Measurements from ENCODE around the gene GH1. TPM values are rescaled to one million over a fixed set of nuclear protein-coding genes. Genes with fewer than 3 reads are reported as not detected.
"Not testable (repeated sequence)": the region's sequence is repeated elsewhere in the genome, so short reads cannot be mapped to it uniquely, and the experiment has no call there.

The GH1 gene
- total and polyA plus RNA-seq, 8 donors: not detected

GRCh38 chr17:63874061-63874626 is 44.5 kb downstream of the GH1 start:
- H3K4me1 ChIP-seq; H3K9me3 ChIP-seq; DNase-seq; H3K27ac ChIP-seq; intact Hi-C loops (cut with DNase I; ENCODE audit: low total_unique reads); H3K4me3 ChIP-seq; H3K27me3 ChIP-seq; H3K36me3 ChIP-seq: not testable (repeated sequence)
- WGBS, 5 donors: 78 to 89% (median 81%) methylated on average over 3 to 7 of the region's 8 CpGs

GRCh38 chr17:63873577-63873976 is 45.1 kb downstream of the GH1 start, which contains the start of gene CSH2:
Gene CSH2 (minus strand): TSS chr17:63873677. CDS start chr17:63873614, 63 bp downstream.
- H3K27me3 ChIP-seq; H3K27ac ChIP-seq; DNase-seq; H3K4me3 ChIP-seq; H3K4me1 ChIP-seq; H3K36me3 ChIP-seq; intact Hi-C loops (cut with DNase I; ENCODE audit: low total_unique reads); H3K9me3 ChIP-seq: not testable (repeated sequence)
- WGBS, 5 donors: 72 to 95% (median 80%) methylated on average over 2 to 7 of the region's 7 CpGs

GRCh38 chr17:63871646-63872365 is 46.8 kb downstream of the GH1 start:
- H3K27me3 ChIP-seq; H3K4me3 ChIP-seq; DNase-seq; H3K36me3 ChIP-seq; H3K9me3 ChIP-seq; H3K4me1 ChIP-seq; intact Hi-C loops (cut with DNase I; ENCODE audit: low total_unique reads); H3K27ac ChIP-seq: not testable (repeated sequence)
- 91 to 97% (median 94%) methylated on average over 11 to 15 of the region's 15 CpGs for WGBS, 5 donors

GRCh38 chr17:63870292-63870665 is 48.4 kb downstream of the GH1 start:
- DNase-seq; H3K4me3 ChIP-seq; H3K27ac ChIP-seq; H3K27me3 ChIP-seq; H3K36me3 ChIP-seq; intact Hi-C loops (cut with DNase I; ENCODE audit: low total_unique reads); H3K9me3 ChIP-seq; H3K4me1 ChIP-seq: not testable (repeated sequence)
- WGBS, 5 donors: 84 to 93% (median 92%) methylated on average over 4 of the region's 4 CpGs

GRCh38 chr17:63869491-63870291 is 48.9 kb downstream of the GH1 start:
- DNase-seq; H3K9me3 ChIP-seq; H3K36me3 ChIP-seq; H3K27ac ChIP-seq; H3K4me1 ChIP-seq; H3K4me3 ChIP-seq; intact Hi-C loops (cut with DNase I; ENCODE audit: low total_unique reads); H3K27me3 ChIP-seq: not testable (repeated sequence)
- 51 to 65% (median 59%) methylated on average over 9 of the region's 9 CpGs for WGBS, 5 donors

Small RNAs within 50 kb of the gene (small RNA-seq; reads per million reads assigned to genes)
- gene AC040958.1: 0 reads per million in 4 donors
- gene AC127029.1: 0 reads per million in 4 donors
- 0 reads per million in 4 donors for gene GH1

Other genes with a start within 250 kb of the GH1 start
- gene LIMD2, start 218.7 kb downstream of the GH1 start, total RNA-seq: 10 to 100 TPM in 2 of 5 donors, 1 to 10 TPM in 3; 4.9 to 27.2 (median 9.6) TPM
- 10 to 100 TPM; 12.0 to 21.0 (median 20.2) TPM for gene LIMD2, start 218.7 kb downstream of the GH1 start, polyA plus RNA-seq
- gene STRADA, start 177.0 kb downstream of the GH1 start, total RNA-seq: 10 to 100 TPM; 15.8 to 56.2 (median 31.3) TPM
- gene STRADA, start 177.0 kb downstream of the GH1 start, polyA plus RNA-seq: 10 to 100 TPM in 2 of 3 donors, 1 to 10 TPM in 1; 9.8 to 17.7 (median 12.6) TPM
- 100 to 1,000 TPM in 2 of 5 donors, 10 to 100 TPM in 3; 38.8 to 139 (median 69.4) TPM for gene CCDC47, start 145.2 kb downstream of the GH1 start, total RNA-seq
- gene CCDC47, start 145.2 kb downstream of the GH1 start, polyA plus RNA-seq: 10 to 100 TPM; 11.5 to 34.6 (median 18.5) TPM
- gene DDX42, start 144.7 kb downstream of the GH1 start, total RNA-seq: 100 to 1,000 TPM; 182 to 346 (median 205) TPM
- 10 to 100 TPM; 42.7 to 59.9 (median 52.7) TPM for gene DDX42, start 144.7 kb downstream of the GH1 start, polyA plus RNA-seq
- 100 to 1,000 TPM in 1 of 5 donors, 10 to 100 TPM in 4; 19.2 to 177 (median 80.1) TPM for gene PSMC5, start 91.4 kb downstream of the GH1 start, total RNA-seq
- 100 to 1,000 TPM; 151 to 211 (median 153) TPM for gene PSMC5, start 91.4 kb downstream of the GH1 start, polyA plus RNA-seq
- gene FTSJ3, start 91.2 kb downstream of the GH1 start, total RNA-seq: 10 to 100 TPM in 4 of 5 donors, 1 to 10 TPM in 1; 3.5 to 54.0 (median 38.6) TPM
- 10 to 100 TPM; 12.2 to 14.4 (median 13.4) TPM for gene FTSJ3, start 91.2 kb downstream of the GH1 start, polyA plus RNA-seq
- 100 to 1,000 TPM in 3 of 5 donors, 10 to 100 TPM in 2; 90.6 to 244 (median 109) TPM for gene SMARCD2, start 76.2 kb downstream of the GH1 start, total RNA-seq
- gene SMARCD2, start 76.2 kb downstream of the GH1 start, polyA plus RNA-seq: 10 to 100 TPM; 65.1 to 86.9 (median 66.9) TPM
- gene CSH2, start 45.2 kb downstream of the GH1 start, total RNA-seq: not detected
- gene CSH2, start 45.2 kb downstream of the GH1 start, polyA plus RNA-seq: not detected
- gene GH2, start 36.9 kb downstream of the GH1 start, total RNA-seq: not detected
- gene GH2, start 36.9 kb downstream of the GH1 start, polyA plus RNA-seq: not detected
- not detected for gene CSH1, start 22.3 kb downstream of the GH1 start, total RNA-seq
- not detected for gene CSH1, start 22.3 kb downstream of the GH1 start, polyA plus RNA-seq
- gene CSHL1, start 7.6 kb downstream of the GH1 start, total RNA-seq: not detected
- not detected for gene CSHL1, start 7.6 kb downstream of the GH1 start, polyA plus RNA-seq
- 1 to 10 TPM in 2 of 5 donors, not detected in 3; 4.8 to 5.3 TPM for gene CD79B, start 13.5 kb upstream of the GH1 start, total RNA-seq
- 1 to 10 TPM; 1.7 to 9.7 (median 8.1) TPM for gene CD79B, start 13.5 kb upstream of the GH1 start, polyA plus RNA-seq
- 1 to 10 TPM in 3 of 5 donors, not detected in 2; 1.2 to 2.7 (median 2.4) TPM for gene SCN4A, start 54.1 kb upstream of the GH1 start, total RNA-seq
- gene SCN4A, start 54.1 kb upstream of the GH1 start, polyA plus RNA-seq: under 1 TPM; 0.05 to 0.31 (median 0.19) TPM
- under 1 TPM in 1 of 5 donors, not detected in 4; 0.92 TPM for gene PRR29, start 79.5 kb upstream of the GH1 start, total RNA-seq
- gene PRR29, start 79.5 kb upstream of the GH1 start, polyA plus RNA-seq: under 1 TPM in 2 of 3 donors, not detected in 1; 0.08 to 0.50 TPM
- gene ICAM2, start 101.8 kb upstream of the GH1 start, total RNA-seq: 10 to 100 TPM in 1 of 5 donors, 1 to 10 TPM in 2, not detected in 2; 4.7 to 25.3 (median 9.9) TPM
- 10 to 100 TPM in 2 of 3 donors, 1 to 10 TPM in 1; 8.2 to 15.4 (median 11.5) TPM for gene ICAM2, start 101.8 kb upstream of the GH1 start, polyA plus RNA-seq
- 10 to 100 TPM; 23.7 to 76.4 (median 33.8) TPM for gene ERN1, start 211.3 kb upstream of the GH1 start, total RNA-seq
- gene ERN1, start 211.3 kb upstream of the GH1 start, polyA plus RNA-seq: 1 to 10 TPM; 4.1 to 6.4 (median 6.1) TPM